Activated CD4-positive, alpha-beta T cell treated with anti-CD3 and anti-CD28 coated beads, Interleukin-10, Interleukin-2, amounts not matched to agents 100 ng/mL and 50 ng/mL, durations not matched to agents 16 hours and 8 hours (primary cell): ENCODE data around the gene MELK.

Source experiments
- DNase-seq: peaks from one replicate; pipeline ENCODE4 v3.0.0-alpha.2; 2020

MELK gene

GRCh38 chr9:36584620-36585460 lies 12.1 kb downstream of the MELK start:
- DNase-seq, result no peak

GRCh38 chr9:36590231-36590630 lies 17.5 kb downstream of the MELK start:
- no peak for DNase-seq

- DNase-seq, result no peak
Observed at GRCh38 chr9:36592801-36593583, 20.3 kb downstream of the MELK start.

GRCh38 chr9:36594213-36594612 lies 21.5 kb downstream of the MELK start:
- DNase-seq, result no peak

- peak; percentile 22 for DNase-seq
Observed at GRCh38 chr9:36597412-36598178, 24.9 kb downstream of the MELK start.

GRCh38 chr9:36598273-36598672 lies 25.6 kb downstream of the MELK start:
- DNase-seq, result no peak

GRCh38 chr9:36603006-36603405 lies 30.3 kb downstream of the MELK start:
- DNase-seq, result peak; percentile 17

- no peak for DNase-seq
Observed at GRCh38 chr9:36609306-36609705, 36.6 kb downstream of the MELK start.

- no peak for DNase-seq
Observed at GRCh38 chr9:36622121-36622520, 49.4 kb downstream of the MELK start.

GRCh38 chr9:36623280-36623679 lies 50.6 kb downstream of the MELK start:
- DNase-seq, result no peak

- no peak for DNase-seq
Observed at GRCh38 chr9:36625006-36625615, 52.4 kb downstream of the MELK start.

GRCh38 chr9:36632892-36633291 lies 60.2 kb downstream of the MELK start:
- DNase-seq, result no peak

GRCh38 chr9:36637491-36638270 lies 65.0 kb downstream of the MELK start:
- DNase-seq, result no peak

GRCh38 chr9:36640771-36641381 lies 68.2 kb downstream of the MELK start:
- DNase-seq, result no peak

GRCh38 chr9:36642817-36643216 lies 70.1 kb downstream of the MELK start:
- DNase-seq, result no peak

GRCh38 chr9:36656842-36657241 lies 84.1 kb downstream of the MELK start:
- no peak for DNase-seq

- DNase-seq, result no peak
Observed at GRCh38 chr9:36659500-36659899, 86.8 kb downstream of the MELK start.

GRCh38 chr9:36664806-36665205 lies 92.1 kb downstream of the MELK start:
- DNase-seq, result no peak

- no peak for DNase-seq
Observed at GRCh38 chr9:36665387-36665786, 92.7 kb downstream of the MELK start.

GRCh38 chr9:36665921-36666431 lies 93.3 kb downstream of the MELK start:
- DNase-seq, result no peak

- no peak for DNase-seq
Observed at GRCh38 chr9:36671561-36671960, 98.9 kb downstream of the MELK start.
